HG02970 (cell line): ENCODE results near the gene FOSL2.

Experiments used
- ATAC-seq: cut with Tn5 transposase; IDR thresholded peaks from one replicate; pipeline ENCODE4 v1.9.1; 2021; ENCODE audit warnings: mild to moderate bottlenecking, moderate library complexity, moderate number of reproducible peaks; ENCODE audit not compliant: unreplicated experiment, low FRiP score

FOSL2 gene

GRCh38 chr2:28392297-28393113 lies at the start of gene FOSL2:
Gene FOSL2, plus strand, starts transcription at chr2:28392858. Its CDS starts 863 bp downstream, at chr2:28393721.
- peak; percentile 71 for ATAC-seq

- ATAC-seq, result no peak
Measured at GRCh38 chr2:28343184-28343942, 49.3 kb upstream of the FOSL2 start.

- ATAC-seq, result no peak
Measured at GRCh38 chr2:28343971-28344715, 48.5 kb upstream of the FOSL2 start.

GRCh38 chr2:28344756-28345373 lies 47.8 kb upstream of the FOSL2 start:
- no peak for ATAC-seq

- no peak for ATAC-seq
Measured at GRCh38 chr2:28345619-28346018, 47.0 kb upstream of the FOSL2 start.

- ATAC-seq, result no peak
Measured at GRCh38 chr2:28346587-28346986, 46.1 kb upstream of the FOSL2 start.

- no peak for ATAC-seq
Measured at GRCh38 chr2:28347193-28347592, 45.5 kb upstream of the FOSL2 start.

- ATAC-seq, result no peak
Measured at GRCh38 chr2:28347596-28347995, 45.1 kb upstream of the FOSL2 start.

GRCh38 chr2:28348149-28348567 lies 44.5 kb upstream of the FOSL2 start:
- no peak for ATAC-seq

- no peak for ATAC-seq
Measured at GRCh38 chr2:28348921-28349320, 43.7 kb upstream of the FOSL2 start.

GRCh38 chr2:28349546-28350165 lies 43.0 kb upstream of the FOSL2 start:
- ATAC-seq, result no peak

- ATAC-seq, result no peak
Measured at GRCh38 chr2:28350196-28350595, 42.5 kb upstream of the FOSL2 start.

- no peak for ATAC-seq
Measured at GRCh38 chr2:28350791-28351285, 41.8 kb upstream of the FOSL2 start.

GRCh38 chr2:28351621-28352020 lies 41.0 kb upstream of the FOSL2 start:
- ATAC-seq, result no peak

- no peak for ATAC-seq
Measured at GRCh38 chr2:28352104-28352503, 40.6 kb upstream of the FOSL2 start.

- ATAC-seq, result no peak
Measured at GRCh38 chr2:28352610-28353195, 40.0 kb upstream of the FOSL2 start.

- ATAC-seq, result no peak
Measured at GRCh38 chr2:28354920-28355520, 37.6 kb upstream of the FOSL2 start.

GRCh38 chr2:28355521-28356094 lies 37.0 kb upstream of the FOSL2 start:
- no peak for ATAC-seq
